Peyer's patch (tissue), 4 donors: ENCODE data around the gene PGAM5.

ENCODE experiments used
- CTCF ChIP-seq, 6 experiments: fragments of 450-650 bp in 4 of 6; fragments of 200-600 bp in 2 of 6; sonication (generic) in 1 of 6; IDR thresholded peaks; one replicate each; pipeline ENCODE4 v1.5.1; 2017 to 2019; ENCODE audit warnings: antibody characterized with exemption in 6 of 6, mild to moderate bottlenecking in 3 of 6, moderate library complexity in 1 of 6
- POLR2A ChIP-seq, 2 donors: fragments of 450-650 bp; IDR thresholded peaks; one replicate each; pipeline ENCODE4 v1.5.1; 2017; ENCODE audit warnings: antibody characterized with exemption in 2 of 2, mild to moderate bottlenecking in 2 of 2, moderate library complexity in 2 of 2

- TF ChIP-seq CTCF (IDR thresholded peaks at IDR 0.05) (no peak), POLR2A (IDR thresholded peaks at IDR 0.05) (no peak)
These were observed 6.4 kb downstream of the PGAM5 start for GRCh38 chr12:132717011-132717410.
